ENCODE data around the gene AUTS2.

AUTS2 gene

DNA sequence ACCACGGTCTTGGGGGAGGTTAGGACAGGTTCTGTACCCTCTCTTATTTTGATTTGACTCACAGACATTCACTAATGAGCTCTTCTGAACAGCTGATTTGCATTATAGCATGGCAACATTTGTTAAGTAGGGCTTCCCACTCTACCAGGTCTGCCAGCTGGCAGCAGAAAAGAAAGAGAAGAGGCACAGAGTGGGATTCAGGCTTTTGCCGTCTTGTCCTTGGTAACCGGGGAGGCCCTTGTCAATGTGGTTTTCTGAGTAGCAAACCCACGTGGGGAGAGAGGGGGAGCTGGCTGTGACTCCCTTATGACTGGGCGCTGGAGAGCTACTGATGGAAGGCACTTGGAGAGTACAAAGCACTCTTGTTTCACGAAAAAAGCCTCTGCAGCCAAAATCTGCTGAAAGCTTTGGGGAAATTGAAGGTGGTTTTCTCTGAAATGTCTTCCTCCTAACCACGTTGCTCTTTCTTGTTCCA lies 1178.4 kb downstream of the AUTS2 start:
- no peak overlapping the region for H3K4me3 ChIP-seq (ENCODE audit: low read length in 2 of 2)
- peaks cover 18 to 23% of the 10 kb centered on the region in 2 donors for H3K36me3 ChIP-seq (ENCODE audit: control insufficient read depth in 2 of 2, insufficient read depth in 2 of 2, low read length in 2 of 2)
- no peak overlapping the region for H3K9ac ChIP-seq (ENCODE audit: low read length in 2 of 2)
- no peak overlapping the region for H3K27ac ChIP-seq (ENCODE audit: low read length)
- no peaks in the 10 kb centered on the region for H3K9me3 ChIP-seq (ENCODE audit: control insufficient read depth in 2 of 2, low read length in 2 of 2)
- no peaks in the 10 kb centered on the region for H3K4me1 ChIP-seq (ENCODE audit: control insufficient read depth, insufficient read depth, low read length)
- no peaks in the 10 kb centered on the region for H3K27me3 ChIP-seq (ENCODE audit: control insufficient read depth in 1 of 2, insufficient read depth in 2 of 2, low read length in 2 of 2)

DNA sequence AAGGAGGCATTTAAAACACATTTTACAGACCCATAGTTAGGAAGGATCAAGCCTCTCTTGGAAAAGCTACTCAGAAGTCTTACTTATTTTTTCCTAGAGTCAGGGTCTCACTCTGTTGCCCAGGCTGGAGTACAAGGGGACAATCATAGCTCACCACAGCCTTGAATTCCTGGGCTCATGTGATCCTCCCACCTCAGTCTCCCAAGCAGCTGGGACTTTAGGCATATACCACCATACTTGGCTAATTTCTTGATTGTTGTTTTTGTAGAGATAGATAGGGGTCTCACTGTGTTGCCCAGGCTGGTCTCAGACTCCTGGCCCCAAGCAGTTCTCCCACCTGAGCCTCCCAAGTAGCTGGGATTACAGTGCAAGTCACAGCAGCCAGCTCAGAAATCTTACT lies 1179.0 kb downstream of the AUTS2 start:
- Histone ChIP-seq H3K4me3 (ENCODE audit: low read length in 2 of 2) (no peak overlapping the region), H3K9me3 (ENCODE audit: control insufficient read depth in 2 of 2, low read length in 2 of 2) (no peaks in the 10 kb centered on the region), H3K4me1 (ENCODE audit: control insufficient read depth, insufficient read depth, low read length) (no peaks in the 10 kb centered on the region), H3K27me3 (ENCODE audit: control insufficient read depth in 1 of 2, insufficient read depth in 2 of 2, low read length in 2 of 2) (no peaks in the 10 kb centered on the region), H3K9ac (ENCODE audit: low read length in 2 of 2) (no peak overlapping the region), H3K27ac (ENCODE audit: low read length) (no peak overlapping the region), H3K36me3 (ENCODE audit: control insufficient read depth in 2 of 2, insufficient read depth in 2 of 2, low read length in 2 of 2) (peaks cover 21 to 27% of the 10 kb centered on the region in 2 donors)

DNA sequence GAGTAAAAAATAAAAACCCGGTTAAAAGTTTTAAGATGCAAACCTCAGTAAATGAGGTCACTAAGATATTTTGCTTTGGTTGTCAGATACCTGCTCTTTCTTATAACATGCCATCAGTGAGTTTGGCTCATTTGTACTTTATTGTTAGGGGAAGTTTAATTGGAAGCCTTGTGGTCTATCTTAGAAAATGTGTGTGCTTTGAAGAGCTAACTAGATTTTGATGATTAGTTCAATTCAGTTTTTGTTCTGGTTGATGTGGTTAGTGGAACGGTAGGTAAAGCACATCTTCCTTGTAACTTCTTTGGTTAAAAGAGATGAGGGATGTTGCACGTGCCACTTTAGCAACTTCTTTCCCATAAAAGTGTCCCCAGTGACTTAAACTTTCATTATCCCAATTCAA lies 1180.3 kb downstream of the AUTS2 start:
- no peak overlapping the region for H3K9ac ChIP-seq (ENCODE audit: low read length in 2 of 2)
- H3K27ac ChIP-seq (ENCODE audit: low read length), result no peak overlapping the region
- peaks cover 21 to 25% of the 10 kb centered on the region in 2 donors for H3K36me3 ChIP-seq (ENCODE audit: control insufficient read depth in 2 of 2, insufficient read depth in 2 of 2, low read length in 2 of 2)
- no peaks in the 10 kb centered on the region for H3K4me1 ChIP-seq (ENCODE audit: control insufficient read depth, insufficient read depth, low read length)
- H3K9me3 ChIP-seq (ENCODE audit: control insufficient read depth in 2 of 2, low read length in 2 of 2), result no peaks in the 10 kb centered on the region
- no peaks in the 10 kb centered on the region for H3K27me3 ChIP-seq (ENCODE audit: control insufficient read depth in 1 of 2, insufficient read depth in 2 of 2, low read length in 2 of 2)
- H3K4me3 ChIP-seq (ENCODE audit: low read length in 2 of 2), result no peak overlapping the region

DNA sequence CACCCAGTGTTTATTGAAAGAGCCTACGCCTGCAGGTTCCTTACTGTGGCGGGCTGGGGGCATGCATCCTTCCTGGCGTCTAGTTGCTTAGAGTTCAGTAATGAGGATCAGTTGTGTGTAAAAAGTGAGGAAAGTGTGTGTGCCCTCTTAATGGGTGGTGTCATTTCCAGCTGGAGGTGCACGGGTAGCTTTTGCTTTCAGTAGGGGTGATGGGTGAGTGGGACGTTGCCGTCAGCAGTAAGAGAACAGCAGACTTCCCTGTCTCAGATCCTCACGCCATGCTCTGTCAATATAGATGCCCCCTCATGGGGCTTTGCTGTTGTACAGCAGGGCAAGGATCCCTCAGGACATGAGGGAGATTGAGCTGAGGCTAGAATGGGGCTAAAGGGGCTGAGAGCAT lies 1181.0 kb downstream of the AUTS2 start:
- Histone ChIP-seq H3K4me3 (ENCODE audit: low read length in 2 of 2) (no peak overlapping the region), H3K27me3 (ENCODE audit: control insufficient read depth in 1 of 2, insufficient read depth in 2 of 2, low read length in 2 of 2) (no peaks in the 10 kb centered on the region), H3K9ac (ENCODE audit: low read length in 2 of 2) (no peak overlapping the region), H3K4me1 (ENCODE audit: control insufficient read depth, insufficient read depth, low read length) (no peaks in the 10 kb centered on the region), H3K9me3 (ENCODE audit: control insufficient read depth in 2 of 2, low read length in 2 of 2) (no peaks in the 10 kb centered on the region), H3K27ac (ENCODE audit: low read length) (no peak overlapping the region), H3K36me3 (ENCODE audit: control insufficient read depth in 2 of 2, insufficient read depth in 2 of 2, low read length in 2 of 2) (peaks cover 21% of the 10 kb centered on the region in 2 donors)

DNA sequence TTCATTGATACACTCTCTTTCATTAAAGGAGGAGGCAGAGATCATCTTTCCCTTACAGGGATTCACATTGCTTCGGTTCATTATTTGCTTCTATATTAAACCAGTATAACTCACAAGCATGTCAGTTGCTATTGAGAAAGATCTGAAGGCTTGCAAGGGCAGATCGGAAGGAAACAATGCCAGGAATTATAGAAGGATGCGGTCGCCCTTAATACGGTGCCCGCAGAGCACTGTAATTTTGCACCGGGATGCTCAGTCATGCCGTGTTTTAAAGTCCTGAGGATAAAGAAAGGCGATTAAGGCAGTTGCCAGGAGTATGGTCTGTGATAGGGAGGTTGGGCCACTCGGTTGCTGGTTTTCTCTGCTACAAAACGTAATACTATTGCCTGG lies 1183.6 kb downstream of the AUTS2 start:
- H3K27ac ChIP-seq (ENCODE audit: low read length), result no peak overlapping the region
- no peak overlapping the region for H3K9ac ChIP-seq (ENCODE audit: low read length in 2 of 2)
- H3K9me3 ChIP-seq (ENCODE audit: control insufficient read depth in 2 of 2, low read length in 2 of 2), result no peaks in the 10 kb centered on the region

DNA sequence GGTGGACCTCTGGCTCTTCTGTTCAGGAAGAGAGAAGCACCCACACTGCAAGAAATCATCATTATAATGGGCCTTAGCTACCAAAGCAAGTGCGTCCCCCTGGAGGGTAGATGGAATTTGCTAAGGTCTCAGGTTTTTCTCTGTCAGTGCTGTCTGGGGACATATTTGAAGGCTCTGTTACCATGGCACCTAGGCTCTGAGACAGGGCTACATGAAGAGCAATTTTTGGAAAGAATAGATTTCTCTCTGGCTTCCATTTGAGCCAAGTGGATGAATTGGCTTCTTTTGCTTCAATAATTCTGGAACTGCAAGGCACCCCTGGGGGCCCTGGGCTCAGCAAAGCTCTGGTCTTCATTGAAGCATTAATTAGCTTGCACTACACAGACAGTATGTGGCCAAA lies 1184.5 kb downstream of the AUTS2 start:
- Histone ChIP-seq H3K4me3 (ENCODE audit: low read length in 2 of 2) (no peak overlapping the region), H3K27me3 (ENCODE audit: control insufficient read depth in 1 of 2, insufficient read depth in 2 of 2, low read length in 2 of 2) (no peaks in the 10 kb centered on the region), H3K27ac (ENCODE audit: low read length) (no peak overlapping the region), H3K4me1 (ENCODE audit: control insufficient read depth, insufficient read depth, low read length) (no peaks in the 10 kb centered on the region), H3K36me3 (ENCODE audit: control insufficient read depth in 2 of 2, insufficient read depth in 2 of 2, low read length in 2 of 2) (peaks cover 37 to 46% of the 10 kb centered on the region in 2 donors), H3K9me3 (ENCODE audit: control insufficient read depth in 2 of 2, low read length in 2 of 2) (no peaks in the 10 kb centered on the region), H3K9ac (ENCODE audit: low read length in 2 of 2) (no peak overlapping the region)

More for the DNA sequence above, 1183.6 kb downstream of the AUTS2 start:
- Histone ChIP-seq H3K36me3 (ENCODE audit: control insufficient read depth in 2 of 2, insufficient read depth in 2 of 2, low read length in 2 of 2) (peaks cover 32 to 42% of the 10 kb centered on the region in 2 donors), H3K27me3 (ENCODE audit: control insufficient read depth in 1 of 2, insufficient read depth in 2 of 2, low read length in 2 of 2) (no peaks in the 10 kb centered on the region), H3K4me1 (ENCODE audit: control insufficient read depth, insufficient read depth, low read length) (no peaks in the 10 kb centered on the region), H3K4me3 (ENCODE audit: low read length in 2 of 2) (no peak overlapping the region)

- peaks cover 37 to 55% of the 10 kb centered on the region in 2 donors for H3K36me3 ChIP-seq (ENCODE audit: control insufficient read depth in 2 of 2, insufficient read depth in 2 of 2, low read length in 2 of 2)
- H3K9me3 ChIP-seq (ENCODE audit: control insufficient read depth in 2 of 2, low read length in 2 of 2), result peaks cover 0 to 3% of the 10 kb centered on the region in 2 donors
- no peak overlapping the region for H3K27ac ChIP-seq (ENCODE audit: low read length)
- no peak overlapping the region for H3K9ac ChIP-seq (ENCODE audit: low read length in 2 of 2)
- no peak overlapping the region for H3K4me3 ChIP-seq (ENCODE audit: low read length in 2 of 2)
- H3K27me3 ChIP-seq (ENCODE audit: control insufficient read depth in 1 of 2, insufficient read depth in 2 of 2, low read length in 2 of 2), result no peaks in the 10 kb centered on the region
- no peaks in the 10 kb centered on the region for H3K4me1 ChIP-seq (ENCODE audit: control insufficient read depth, insufficient read depth, low read length)
Observed at GRCh38 chr7:70785427-70785826, 1187.2 kb downstream of the AUTS2 start.

DNA sequence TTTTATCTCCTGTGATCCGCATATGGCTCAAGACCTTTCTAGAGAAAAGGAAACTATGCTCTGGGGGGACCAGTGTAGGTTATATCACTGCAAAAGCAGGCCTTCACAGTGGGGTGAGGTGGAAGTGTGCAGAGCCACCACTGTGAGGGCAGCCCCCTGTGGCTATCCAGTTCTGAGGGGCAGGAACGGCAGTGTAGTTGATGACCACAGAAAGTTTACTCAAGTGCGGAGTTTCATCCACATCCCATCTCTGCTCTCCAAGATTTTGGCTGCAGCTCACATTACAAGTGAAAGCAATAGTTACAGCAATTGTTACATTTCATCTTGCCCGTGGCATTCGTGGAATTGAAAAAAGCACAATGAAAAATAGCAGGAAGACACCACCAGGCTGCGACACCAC lies 1187.8 kb downstream of the AUTS2 start:
- Histone ChIP-seq H3K9ac (ENCODE audit: low read length in 2 of 2) (no peak overlapping the region), H3K27ac (ENCODE audit: low read length) (no peak overlapping the region), H3K4me1 (ENCODE audit: control insufficient read depth, insufficient read depth, low read length) (no peaks in the 10 kb centered on the region), H3K9me3 (ENCODE audit: control insufficient read depth in 2 of 2, low read length in 2 of 2) (peaks cover 0 to 3% of the 10 kb centered on the region in 2 donors), H3K36me3 (ENCODE audit: control insufficient read depth in 2 of 2, insufficient read depth in 2 of 2, low read length in 2 of 2) (peaks cover 39 to 55% of the 10 kb centered on the region in 2 donors), H3K4me3 (ENCODE audit: low read length in 2 of 2) (no peak overlapping the region), H3K27me3 (ENCODE audit: control insufficient read depth in 1 of 2, insufficient read depth in 2 of 2, low read length in 2 of 2) (no peaks in the 10 kb centered on the region)

GRCh38 chr7:70787286-70787685 lies 1189.0 kb downstream of the AUTS2 start:
- Histone ChIP-seq H3K36me3 (ENCODE audit: control insufficient read depth in 2 of 2, insufficient read depth in 2 of 2, low read length in 2 of 2) (peaks cover 42 to 49% of the 10 kb centered on the region in 2 donors), H3K27me3 (ENCODE audit: control insufficient read depth in 1 of 2, insufficient read depth in 2 of 2, low read length in 2 of 2) (no peaks in the 10 kb centered on the region), H3K9me3 (ENCODE audit: control insufficient read depth in 2 of 2, low read length in 2 of 2) (peaks cover 0 to 3% of the 10 kb centered on the region in 2 donors), H3K27ac (ENCODE audit: low read length) (no peak overlapping the region), H3K9ac (ENCODE audit: low read length in 2 of 2) (no peak overlapping the region), H3K4me3 (ENCODE audit: low read length in 2 of 2) (no peak overlapping the region), H3K4me1 (ENCODE audit: control insufficient read depth, insufficient read depth, low read length) (no peaks in the 10 kb centered on the region)

GRCh38 chr7:70787771-70788170 lies 1189.5 kb downstream of the AUTS2 start:
- Histone ChIP-seq H3K27ac (ENCODE audit: low read length) (no peak overlapping the region), H3K27me3 (ENCODE audit: control insufficient read depth in 1 of 2, insufficient read depth in 2 of 2, low read length in 2 of 2) (no peaks in the 10 kb centered on the region), H3K4me1 (ENCODE audit: control insufficient read depth, insufficient read depth, low read length) (no peaks in the 10 kb centered on the region), H3K9me3 (ENCODE audit: control insufficient read depth in 2 of 2, low read length in 2 of 2) (peaks cover 0 to 3% of the 10 kb centered on the region in 2 donors), H3K4me3 (ENCODE audit: low read length in 2 of 2) (no peak overlapping the region), H3K9ac (ENCODE audit: low read length in 2 of 2) (no peak overlapping the region), H3K36me3 (ENCODE audit: control insufficient read depth in 2 of 2, insufficient read depth in 2 of 2, low read length in 2 of 2) (peaks cover 42 to 49% of the 10 kb centered on the region in 2 donors)

- peaks cover 42 to 46% of the 10 kb centered on the region in 2 donors for H3K36me3 ChIP-seq (ENCODE audit: control insufficient read depth in 2 of 2, insufficient read depth in 2 of 2, low read length in 2 of 2)
- H3K4me1 ChIP-seq (ENCODE audit: control insufficient read depth, insufficient read depth, low read length), result no peaks in the 10 kb centered on the region
- peaks cover 0 to 3% of the 10 kb centered on the region in 2 donors for H3K9me3 ChIP-seq (ENCODE audit: control insufficient read depth in 2 of 2, low read length in 2 of 2)
- H3K9ac ChIP-seq (ENCODE audit: low read length in 2 of 2), result no peak overlapping the region
- no peak overlapping the region for H3K4me3 ChIP-seq (ENCODE audit: low read length in 2 of 2)
- no peak overlapping the region for H3K27ac ChIP-seq (ENCODE audit: low read length)
- no peaks in the 10 kb centered on the region for H3K27me3 ChIP-seq (ENCODE audit: control insufficient read depth in 1 of 2, insufficient read depth in 2 of 2, low read length in 2 of 2)
Observed at GRCh38 chr7:70788276-70788675, 1190.0 kb downstream of the AUTS2 start.
